Erythroblast (primary cell): ENCODE measurements around the gene ANKMY1.

Source experiments
- GATA1 ChIP-seq: IDR thresholded peaks from 2 replicates; pipeline ENCODE4 v1.6.1; 2011; ENCODE audit warnings: low read depth, mild to moderate bottlenecking, control low read depth, low read length, moderate library complexity
- POLR2A ChIP-seq: IDR thresholded peaks from 2 replicates; pipeline ENCODE4 v1.6.1; 2011; ENCODE audit warnings: mild to moderate bottlenecking, low read length

DNA sequence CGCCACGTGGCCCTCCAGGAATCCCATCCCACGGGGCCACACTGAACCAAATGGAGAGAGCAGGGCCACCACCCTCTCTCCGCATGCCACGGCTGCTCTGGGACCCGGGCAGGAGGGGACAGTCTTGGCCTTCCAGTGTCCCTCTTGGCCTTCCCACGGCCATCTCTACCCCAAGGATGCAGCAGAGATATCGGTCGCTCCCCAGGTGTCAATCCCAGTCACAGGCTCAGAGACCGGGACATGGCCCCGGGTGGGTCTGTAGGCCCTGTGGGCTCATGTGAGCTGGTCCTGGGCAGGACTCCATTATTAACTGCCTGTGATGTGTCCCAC is 44.0 kb upstream of the ANKMY1 start:
- no peak for TF ChIP-seq POLR2A
- no peak for TF ChIP-seq GATA1
